Activated CD4-positive, alpha-beta T cell treated with anti-CD3 and anti-CD28 coated beads, Interleukin-2, Interleukin-4, amounts not matched to agents 100 ng/mL and 50 ng/mL, durations not matched to agents 16 hours and 8 hours (primary cell): Measurements from ENCODE around the gene AHSP.
"Not testable (repeated sequence)": the region's sequence is repeated elsewhere in the genome, so short reads cannot be mapped to it uniquely, and the experiment has no call there.

Source experiments
- DNase-seq: peaks from one replicate; pipeline ENCODE4 v3.0.0-alpha.2; 2020; ENCODE audit warnings: low spot score

AHSP gene

GRCh38 chr16:31501226-31501965 is 26.3 kb upstream of the AHSP start:
- DNase-seq = no peak

GRCh38 chr16:31501966-31502348 is 25.7 kb upstream of the AHSP start:
- no peak for DNase-seq

- no peak for DNase-seq
Observed at GRCh38 chr16:31502981-31503380, 24.7 kb upstream of the AHSP start.

DNA sequence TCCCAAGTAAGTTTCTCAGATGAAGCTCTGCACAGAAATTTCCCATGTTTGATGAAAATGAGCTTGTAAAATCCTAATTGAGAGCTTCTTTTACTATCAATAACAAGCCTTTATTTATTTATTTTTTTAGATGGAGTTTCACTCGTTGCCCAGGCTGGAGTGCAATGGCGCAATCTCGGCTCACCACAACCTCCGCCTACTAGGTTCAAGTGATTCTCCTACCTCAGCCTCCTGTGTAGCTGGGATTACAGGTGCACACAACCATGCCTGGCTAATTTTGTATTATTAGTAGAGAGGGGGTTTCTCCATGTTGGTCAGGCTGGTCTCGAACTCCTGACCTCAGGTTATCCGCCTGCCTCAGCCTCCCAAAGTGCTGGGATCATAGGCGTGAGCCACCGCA is 24.1 kb upstream of the AHSP start:
- DNase-seq = not testable (repeated sequence)

- no peak for DNase-seq
Observed at GRCh38 chr16:31504159-31504558, 23.5 kb upstream of the AHSP start.

DNA sequence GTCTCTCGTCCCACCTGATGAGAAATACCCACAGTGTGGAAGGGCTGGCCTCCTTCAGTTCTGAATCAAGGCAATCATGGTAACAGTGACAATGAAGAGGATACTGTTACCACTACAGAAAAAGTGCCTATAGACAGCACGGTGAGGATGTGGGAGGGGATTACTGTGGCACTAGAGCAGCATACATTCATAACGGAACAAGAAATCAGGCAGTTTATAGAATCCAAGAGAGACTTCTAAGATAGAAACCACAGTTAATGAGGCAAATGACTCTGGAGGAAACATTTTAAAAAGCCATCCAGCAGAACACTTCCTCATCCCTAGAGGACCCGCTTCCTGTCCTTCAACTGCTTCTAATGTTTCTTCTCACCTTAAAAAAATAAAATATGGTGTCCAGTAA is 22.2 kb upstream of the AHSP start:
- peak; percentile 78 for DNase-seq

- DNase-seq = no peak
Observed at GRCh38 chr16:31507617-31507928, 20.1 kb upstream of the AHSP start.

GRCh38 chr16:31507929-31508705 is 19.6 kb upstream of the AHSP start, which contains the start of gene RUSF1:
Gene RUSF1 (minus strand): TSS chr16:31508391. CDS start chr16:31508373, 18 bp downstream.
- DNase-seq = peak; percentile 89

- DNase-seq = no peak
Observed at GRCh38 chr16:31508706-31509195, 18.9 kb upstream of the AHSP start.

GRCh38 chr16:31513126-31513525 is 14.6 kb upstream of the AHSP start:
- DNase-seq = no peak

- no peak for DNase-seq
Observed at GRCh38 chr16:31513884-31514283, 13.8 kb upstream of the AHSP start.

- DNase-seq = no peak
Observed at GRCh38 chr16:31517800-31518402, 9.8 kb upstream of the AHSP start.

DNA sequence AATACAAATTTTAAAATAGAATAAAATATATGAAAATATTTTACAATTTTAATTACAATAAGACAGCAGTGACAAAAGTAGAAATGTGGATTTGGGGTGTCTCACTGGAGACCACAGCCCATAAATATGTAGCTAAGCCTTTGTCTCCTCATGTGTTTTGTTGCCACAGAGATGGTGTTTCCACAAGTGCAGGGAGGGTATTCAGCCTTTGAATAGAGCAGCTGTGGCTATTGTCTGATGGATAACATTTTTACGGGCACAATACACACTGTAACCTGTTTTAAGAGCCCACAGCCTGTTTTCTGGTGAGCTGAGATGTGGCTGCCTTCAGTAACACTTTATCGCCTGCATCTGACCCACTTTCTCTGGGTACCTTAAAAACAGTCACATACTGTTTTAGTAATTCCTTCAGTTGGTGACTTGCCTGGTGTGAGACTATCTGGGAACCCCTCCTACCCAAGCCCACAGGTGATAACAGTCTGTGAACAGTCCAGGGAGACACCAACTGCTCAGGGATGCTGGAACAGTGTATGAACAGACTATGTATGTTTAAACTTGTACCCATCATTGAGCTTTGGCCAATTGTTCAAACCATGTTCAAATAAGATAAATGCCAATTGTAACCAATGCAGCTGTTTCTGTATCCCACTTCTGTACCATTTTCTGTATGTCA is 7.8 kb upstream of the AHSP start:
- DNase-seq = no peak

- DNase-seq = no peak
Observed at GRCh38 chr16:31521368-31521767, 6.3 kb upstream of the AHSP start.

DNA sequence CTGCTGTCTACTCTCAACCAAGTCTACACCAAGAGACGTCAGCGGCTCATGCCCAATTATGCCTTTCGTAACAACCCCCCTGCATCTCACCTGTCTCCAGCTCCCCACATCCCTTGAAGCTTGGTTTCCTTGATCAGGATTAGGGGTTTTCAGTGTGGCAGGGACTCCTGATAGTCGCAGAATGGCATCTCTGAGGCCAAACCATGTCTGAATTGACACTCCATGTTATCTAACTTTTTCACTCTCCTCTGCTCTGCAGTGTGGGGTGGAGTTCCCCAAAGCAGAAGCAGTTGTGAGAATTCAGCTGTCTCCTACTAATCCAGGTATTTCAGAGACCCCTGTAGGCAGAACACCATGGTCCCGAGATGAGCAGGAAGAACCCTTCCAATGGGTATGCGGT is 5.6 kb upstream of the AHSP start:
- no peak for DNase-seq

DNA sequence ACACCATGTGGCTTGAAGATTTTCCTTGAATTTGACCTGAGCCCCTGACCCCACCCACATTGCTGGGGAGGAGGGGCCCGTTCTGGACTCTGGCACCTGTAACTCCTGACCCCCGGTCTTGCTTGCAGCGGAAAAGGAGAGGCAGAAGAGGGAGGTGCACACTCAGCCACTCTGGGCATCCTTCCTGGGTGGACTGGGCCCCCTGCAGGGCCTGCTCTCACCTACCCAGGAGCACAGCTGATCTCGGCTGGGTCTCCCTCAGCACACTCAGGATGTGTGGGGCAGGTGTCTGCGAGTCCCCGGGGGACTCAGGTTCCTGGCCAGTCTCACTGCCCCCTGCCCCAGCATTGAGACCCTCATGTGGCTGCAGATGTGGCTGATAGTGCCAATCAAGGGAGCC is 3.9 kb upstream of the AHSP start:
- not testable (repeated sequence) for DNase-seq

DNA sequence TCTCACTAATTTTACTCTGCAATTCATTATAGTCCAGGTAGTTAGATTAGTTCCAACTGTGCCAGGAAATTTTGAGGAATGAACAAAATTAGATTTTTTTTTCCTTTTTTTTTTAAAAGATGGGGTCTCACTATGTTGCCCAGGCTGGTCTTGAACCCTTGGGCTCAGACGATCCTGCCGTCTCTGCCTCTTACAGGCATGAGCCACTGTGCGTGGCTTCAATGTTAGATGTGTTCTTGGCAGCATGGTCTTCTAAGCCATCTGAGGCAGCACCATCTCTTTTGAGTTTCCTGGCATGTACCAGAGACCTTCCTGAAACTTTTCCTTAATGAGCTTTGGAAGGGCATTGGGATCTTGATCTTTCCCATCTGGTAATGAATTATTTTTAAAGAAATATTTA is 2.6 kb upstream of the AHSP start:
- no peak for DNase-seq

GRCh38 chr16:31528523-31529107 is 915 bp downstream of the AHSP start:
- no peak for DNase-seq

GRCh38 chr16:31529108-31529936 is 1.6 kb downstream of the AHSP start:
- DNase-seq = no peak

- no peak for DNase-seq
Observed at GRCh38 chr16:31529937-31530312, 2.2 kb downstream of the AHSP start.

GRCh38 chr16:31530405-31530804 is 2.7 kb downstream of the AHSP start:
- DNase-seq = no peak
